Activated T-cell treated with anti-CD3 and anti-CD28 coated beads, Interleukin-2, amount 50 U/mL, for 24 hours (primary cell): Measurements from ENCODE around the gene TRIM7.
"Not testable (repeated sequence)": the region's sequence is repeated elsewhere in the genome, so short reads cannot be mapped to it uniquely, and the experiment has no call there.

ENCODE experiments used
- DNase-seq: peaks from one replicate; pipeline ENCODE4 v3.0.0-alpha.2; 2020
- H3K27ac Mint-ChIP-seq: 2 replicates; pipeline ENCODE4 v1.8.0; 2020; ENCODE audit warnings: mild to moderate bottlenecking, mixed read lengths
- H3K27me3 Mint-ChIP-seq: 2 replicates; pipeline ENCODE4 v1.8.0; 2020; ENCODE audit warnings: mixed read lengths
- H3K36me3 Mint-ChIP-seq: 2 replicates; pipeline ENCODE4 v1.8.0; 2020; ENCODE audit warnings: low read depth, mixed read lengths
- H3K4me1 Mint-ChIP-seq: 2 replicates; pipeline ENCODE4 v1.8.0; 2020; ENCODE audit warnings: low read depth, mixed read lengths
- H3K4me3 Mint-ChIP-seq: 2 replicates; pipeline ENCODE4 v1.8.0; 2020; ENCODE audit warnings: mild to moderate bottlenecking, moderate library complexity, mixed read lengths
- H3K9me3 Mint-ChIP-seq: 2 replicates; pipeline ENCODE4 v1.8.0; 2020; ENCODE audit warnings: mixed read lengths

Gene TRIM7

DNA sequence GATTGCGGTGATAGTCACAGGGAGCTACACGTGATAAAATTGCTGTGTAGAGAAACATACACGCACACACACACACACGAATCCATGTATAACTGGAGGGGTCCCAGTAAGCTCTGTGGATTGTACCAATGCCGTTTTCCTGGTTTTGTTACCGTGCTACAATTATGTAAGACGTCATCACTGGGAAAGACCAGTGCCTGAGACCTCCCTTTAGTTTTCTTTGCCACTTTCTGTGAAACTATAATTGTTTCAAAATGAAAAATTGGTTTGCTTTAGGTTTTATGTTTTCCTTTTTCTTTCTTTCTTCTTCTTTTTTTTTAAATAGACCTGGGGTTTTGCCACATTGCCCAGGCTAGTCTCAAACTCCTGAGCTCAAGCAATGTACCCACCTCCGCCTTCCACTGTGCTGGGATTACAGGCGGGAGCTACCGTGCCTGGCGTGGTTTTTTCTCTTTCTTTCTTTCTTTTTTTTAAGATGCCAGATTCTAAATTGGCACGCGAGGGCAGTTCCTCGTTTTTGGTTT is 36.3 kb downstream of the TRIM7 start:
- Mint-ChIP-seq H3K4me1 (peaks cover 74% of the 10 kb centered on the region), H3K27me3 (peaks cover 88% of the 10 kb centered on the region), H3K4me3 (no peak overlapping the region), H3K36me3 (no peaks in the 10 kb centered on the region), H3K27ac (peak overlapping the region; percentile 90), H3K9me3 (peaks cover 2% of the 10 kb centered on the region)
- no peak for DNase-seq

DNA sequence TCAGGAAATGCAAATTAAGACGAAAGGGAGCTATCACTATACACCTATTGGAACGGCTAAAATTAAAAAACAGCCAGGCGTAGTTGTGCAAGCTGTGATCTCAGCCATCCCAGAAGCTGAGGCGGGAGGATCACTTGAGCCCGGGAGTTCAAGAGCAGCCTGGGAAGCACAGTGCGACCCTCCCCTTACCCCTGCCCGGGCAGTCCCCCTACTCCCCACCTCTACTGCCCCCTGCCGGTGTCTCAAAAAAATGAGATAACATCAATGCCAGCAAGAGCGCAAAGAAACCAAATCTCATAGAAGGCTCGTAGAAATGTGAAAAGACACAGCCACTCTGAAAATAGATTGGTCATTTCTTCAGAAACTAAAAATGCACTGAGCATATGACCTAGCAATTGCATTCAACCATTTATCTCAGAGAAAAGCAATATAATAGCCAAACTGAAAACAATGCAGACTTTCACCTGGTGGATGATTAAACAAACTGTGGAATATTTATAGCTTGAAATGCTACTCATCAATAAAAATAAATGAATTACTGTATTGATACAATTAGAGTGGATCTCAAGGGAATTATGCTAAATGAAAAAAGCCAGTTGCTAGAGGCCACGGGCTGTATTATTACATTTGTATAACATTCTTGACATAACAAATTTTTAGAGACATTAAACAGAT is 37.0 kb downstream of the TRIM7 start:
- Mint-ChIP-seq H3K4me3 (no peak overlapping the region), H3K36me3 (no peaks in the 10 kb centered on the region), H3K9me3 (peaks cover 2% of the 10 kb centered on the region), H3K27ac (no peak overlapping the region), H3K4me1 (peaks cover 74% of the 10 kb centered on the region), H3K27me3 (peaks cover 88% of the 10 kb centered on the region)
- no peak for DNase-seq

DNA sequence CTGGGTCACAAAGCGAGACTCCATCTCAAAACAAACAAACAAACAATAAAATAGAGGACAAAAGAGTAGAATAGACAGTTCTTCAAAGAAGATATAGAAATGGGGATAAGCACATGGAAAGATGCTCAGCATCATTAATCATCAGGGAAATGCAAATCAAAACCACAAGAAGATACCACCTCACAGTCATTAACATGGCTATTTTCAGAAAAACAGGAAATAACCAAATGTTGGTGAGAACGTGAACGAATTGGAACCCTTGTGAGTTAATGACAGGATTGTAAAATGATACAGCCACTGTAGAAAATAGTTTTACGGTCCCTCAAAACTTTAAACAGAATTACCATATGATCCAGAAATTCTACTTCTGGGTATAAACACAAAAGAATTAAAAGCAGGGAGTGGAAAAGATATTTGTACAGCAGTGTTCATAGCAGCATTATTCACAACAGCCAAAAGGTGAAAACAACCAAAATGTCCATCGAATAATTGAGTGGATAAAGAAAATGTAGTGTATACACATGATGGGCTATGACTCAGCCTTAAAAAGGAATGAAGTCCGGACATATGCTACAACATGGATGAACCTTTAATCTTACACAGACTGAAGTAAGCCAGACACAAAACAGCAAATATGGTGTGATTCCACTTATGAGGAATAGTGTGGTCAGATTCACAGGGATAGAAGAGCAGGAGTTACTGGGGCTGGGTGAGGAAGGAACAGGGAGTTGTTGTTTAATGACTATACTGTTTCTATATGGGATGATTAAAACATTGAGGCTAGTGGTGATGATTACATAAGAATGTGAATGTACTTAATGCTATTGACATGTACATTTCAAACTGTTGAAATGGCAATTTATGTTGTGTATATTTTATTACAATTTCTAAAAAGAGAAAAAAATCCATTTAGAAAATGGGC is 37.9 kb downstream of the TRIM7 start:
- Mint-ChIP-seq H3K4me1 (peaks cover 69% of the 10 kb centered on the region), H3K36me3 (no peaks in the 10 kb centered on the region), H3K27me3 (peaks cover 84% of the 10 kb centered on the region), H3K27ac (no peak overlapping the region), H3K4me3 (no peak overlapping the region), H3K9me3 (peaks cover 2% of the 10 kb centered on the region)
- no peak for DNase-seq

DNA sequence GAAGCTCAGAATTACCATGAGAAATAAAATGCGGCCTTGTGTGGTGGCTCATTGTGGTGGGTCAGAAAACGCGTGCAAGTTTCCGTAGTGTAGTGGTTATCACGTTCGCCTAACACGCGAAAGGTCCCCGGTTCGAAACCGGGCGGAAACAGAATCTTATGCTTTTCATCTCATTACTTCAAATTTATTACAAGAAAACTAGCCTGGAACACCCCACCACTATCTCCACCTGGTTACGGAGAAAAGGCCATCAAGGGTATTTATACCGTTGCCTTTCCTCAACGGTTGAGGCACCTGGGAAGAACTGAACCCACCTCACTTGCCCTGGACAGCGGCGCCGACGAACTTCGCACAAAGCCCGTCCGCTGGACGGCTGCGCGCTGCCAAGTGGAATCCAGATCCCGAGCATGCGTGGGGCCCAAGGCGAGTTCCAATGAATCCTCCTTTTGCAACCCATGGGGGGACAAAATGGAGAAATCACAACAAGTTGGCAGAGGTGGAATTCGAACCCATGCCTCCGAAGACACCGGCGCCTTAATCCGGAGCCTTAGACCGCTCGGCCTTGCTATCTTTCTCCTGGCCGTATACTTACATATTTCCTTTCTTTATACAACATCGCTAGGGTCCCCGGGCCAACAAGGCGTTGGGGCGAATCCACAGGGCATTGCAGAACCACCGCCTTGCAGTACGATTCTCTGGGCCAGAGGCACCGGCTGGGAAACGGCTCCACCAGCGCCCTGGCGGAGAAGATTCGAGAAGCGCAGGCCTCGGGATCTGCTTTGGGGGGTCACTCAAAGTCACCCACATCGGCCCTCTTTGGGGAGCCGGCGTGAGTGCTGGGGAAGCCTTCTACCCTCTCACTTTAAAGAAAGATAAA is 40.7 kb downstream of the TRIM7 start:
- Mint-ChIP-seq H3K9me3 (peaks cover 2% of the 10 kb centered on the region), H3K4me3 (peak overlapping the region; percentile 61), H3K27ac (peak overlapping the region; percentile 88), H3K4me1 (peaks cover 69% of the 10 kb centered on the region), H3K27me3 (peaks cover 59% of the 10 kb centered on the region), H3K36me3 (no peaks in the 10 kb centered on the region)
- DNase-seq: peak; percentile 53

DNA sequence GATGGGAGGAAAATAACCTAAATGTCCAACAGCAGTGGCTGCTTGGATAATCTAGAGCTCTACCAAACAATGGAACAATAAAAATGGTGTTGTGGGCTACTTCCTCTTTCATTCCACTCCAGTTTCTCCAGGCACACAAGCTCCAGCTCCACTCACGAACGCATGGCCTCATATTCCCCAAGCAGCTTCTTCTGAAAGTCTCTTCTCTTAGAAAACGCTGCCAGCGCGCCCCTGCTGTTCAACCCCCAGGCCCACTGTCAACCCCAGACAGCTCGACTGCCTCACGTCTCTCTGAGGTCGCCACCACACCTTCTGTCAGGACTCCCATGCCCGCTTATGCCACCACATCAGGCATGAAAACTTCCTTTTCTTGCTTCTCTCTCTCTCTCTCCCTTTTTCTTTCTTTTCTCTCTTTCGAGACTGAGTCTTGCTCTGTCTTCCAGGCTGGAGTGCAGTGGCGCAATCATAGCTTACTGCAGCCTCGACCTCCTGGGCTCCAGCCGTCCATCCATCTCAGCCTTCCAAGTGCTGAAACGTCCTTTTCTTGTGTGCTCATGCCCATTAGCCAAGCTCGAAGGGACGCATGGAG is 41.4 kb downstream of the TRIM7 start:
- Mint-ChIP-seq H3K27me3 (peaks cover 51% of the 10 kb centered on the region), H3K4me3 (peak overlapping the region; percentile 61)
- no peak for DNase-seq

DNA sequence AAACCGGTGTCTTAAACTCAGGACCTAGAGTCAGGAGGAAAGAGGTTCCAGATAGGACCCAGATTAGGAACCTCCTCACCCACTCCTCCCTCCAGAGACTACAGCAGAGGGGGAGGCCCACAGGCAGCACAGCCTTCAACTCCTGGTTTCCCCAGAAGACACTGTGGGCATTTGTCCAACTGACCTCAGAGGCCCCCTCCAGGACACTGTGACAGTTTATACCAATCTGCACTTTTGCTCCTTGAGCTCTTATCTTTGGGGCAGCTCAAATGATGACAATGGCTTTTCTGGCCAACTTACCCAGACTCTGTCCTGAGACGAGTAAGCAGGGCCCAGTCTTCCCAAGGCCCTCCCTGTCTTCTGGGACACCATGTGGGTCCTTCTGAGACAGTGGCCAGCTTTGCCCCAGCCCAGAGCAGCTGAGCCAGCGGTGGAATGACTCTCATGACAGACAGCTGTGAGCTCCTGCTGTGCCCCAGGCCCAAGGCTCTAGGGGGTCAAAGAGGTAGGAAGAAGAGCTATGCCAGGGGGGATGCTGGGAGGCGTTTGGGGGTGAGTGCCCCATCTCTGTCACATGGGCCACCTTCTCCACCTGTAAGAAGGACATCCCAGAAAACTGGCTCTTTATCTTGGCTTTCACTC is 43.3 kb downstream of the TRIM7 start:
- peak; percentile 45 for DNase-seq
- H3K9me3 Mint-ChIP-seq: peaks cover 2% of the 10 kb centered on the region
- H3K27ac Mint-ChIP-seq: peak overlapping the region; percentile 94
- H3K4me1 Mint-ChIP-seq: peaks cover 48% of the 10 kb centered on the region
- H3K27me3 Mint-ChIP-seq: peaks cover 32% of the 10 kb centered on the region
- H3K4me3 Mint-ChIP-seq: peak overlapping the region; percentile 69
- no peaks in the 10 kb centered on the region for H3K36me3 Mint-ChIP-seq

More for the DNA sequence above, 41.4 kb downstream of the TRIM7 start:
- peaks cover 2% of the 10 kb centered on the region for H3K9me3 Mint-ChIP-seq
- peaks cover 65% of the 10 kb centered on the region for H3K4me1 Mint-ChIP-seq
- H3K27ac Mint-ChIP-seq: peak overlapping the region; percentile 88
- no peaks in the 10 kb centered on the region for H3K36me3 Mint-ChIP-seq

DNA sequence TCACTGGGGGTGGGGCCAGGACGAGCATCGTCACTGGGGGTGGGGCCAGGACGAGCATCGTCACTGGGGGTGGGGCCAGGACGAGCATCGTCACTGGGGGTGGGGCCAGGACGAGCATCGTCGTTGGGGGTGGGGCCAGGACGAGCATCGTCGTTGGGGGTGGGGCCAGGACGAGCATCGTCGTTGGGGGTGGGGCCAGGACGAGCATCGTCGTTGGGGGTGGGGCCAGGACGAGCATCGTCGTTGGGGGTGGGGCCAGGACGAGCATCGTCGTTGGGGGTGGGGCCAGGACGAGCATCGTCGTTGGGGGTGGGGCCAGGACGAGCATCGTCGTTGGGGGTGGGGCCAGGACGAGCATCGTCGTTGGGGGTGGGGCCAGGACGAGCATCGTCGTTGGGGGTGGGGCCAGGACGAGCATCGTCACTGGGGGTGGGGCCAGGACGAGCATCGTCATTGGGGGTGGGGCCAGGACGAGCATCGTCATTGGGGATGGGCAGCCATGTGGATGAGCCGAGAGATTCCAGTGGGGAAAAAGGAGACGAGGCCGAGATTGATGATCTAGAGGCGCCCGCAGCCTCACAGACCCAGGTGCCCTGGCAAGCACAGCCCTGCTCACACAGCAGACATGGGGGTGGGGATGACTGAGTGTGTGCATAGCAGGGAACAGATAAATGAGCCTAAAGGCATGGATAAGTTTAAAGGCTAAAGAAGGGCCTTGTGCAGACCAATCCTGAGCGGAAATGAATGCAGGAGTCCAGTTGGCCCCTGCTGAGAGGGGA is 44.1 kb downstream of the TRIM7 start:
- H3K36me3 Mint-ChIP-seq, H3K9me3 Mint-ChIP-seq: not testable (repeated sequence)
- peaks cover 42% of the 10 kb centered on the region for H3K4me1 Mint-ChIP-seq
- DNase-seq: peak; percentile 82
- peak overlapping the region; percentile 94 for H3K27ac Mint-ChIP-seq
- peaks cover 25% of the 10 kb centered on the region for H3K27me3 Mint-ChIP-seq
- H3K4me3 Mint-ChIP-seq: peak overlapping the region; percentile 69

DNA sequence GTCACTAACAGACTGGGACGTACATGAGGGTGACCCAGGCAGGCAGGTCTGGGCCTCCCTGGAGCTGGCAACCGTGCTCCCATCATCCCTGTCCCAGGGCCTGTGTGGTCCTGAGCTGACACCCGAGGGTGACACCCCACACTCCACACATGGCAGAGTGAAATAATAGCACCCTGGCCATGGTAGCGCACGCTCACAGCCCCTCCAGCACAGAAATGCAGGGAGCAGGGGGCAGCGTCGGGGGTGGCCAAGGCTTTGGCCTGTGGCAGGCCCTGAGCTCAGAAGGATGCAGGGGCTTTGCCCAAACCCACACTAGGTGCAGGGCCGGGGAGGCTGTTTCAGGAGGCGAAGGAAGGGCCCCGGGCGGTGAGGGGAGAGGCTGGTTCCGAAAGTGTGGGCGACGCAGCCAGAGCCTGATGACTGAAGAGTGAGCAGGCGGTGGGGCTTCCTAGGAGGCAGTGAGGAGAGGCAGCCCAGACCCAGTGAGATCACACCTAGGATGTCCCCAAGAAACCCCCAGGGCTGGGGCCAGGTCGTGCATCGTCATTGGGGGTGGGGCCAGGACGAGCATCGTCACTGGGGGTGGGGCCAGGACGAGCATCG is 44.7 kb downstream of the TRIM7 start:
- Mint-ChIP-seq H3K27ac (peak overlapping the region; percentile 91), H3K9me3 (peaks cover under 1% of the 10 kb centered on the region), H3K36me3 (no peaks in the 10 kb centered on the region), H3K27me3 (peaks cover 18% of the 10 kb centered on the region), H3K4me1 (peaks cover 37% of the 10 kb centered on the region), H3K4me3 (peak overlapping the region; percentile 66)
- peak; percentile 83 for DNase-seq

DNA sequence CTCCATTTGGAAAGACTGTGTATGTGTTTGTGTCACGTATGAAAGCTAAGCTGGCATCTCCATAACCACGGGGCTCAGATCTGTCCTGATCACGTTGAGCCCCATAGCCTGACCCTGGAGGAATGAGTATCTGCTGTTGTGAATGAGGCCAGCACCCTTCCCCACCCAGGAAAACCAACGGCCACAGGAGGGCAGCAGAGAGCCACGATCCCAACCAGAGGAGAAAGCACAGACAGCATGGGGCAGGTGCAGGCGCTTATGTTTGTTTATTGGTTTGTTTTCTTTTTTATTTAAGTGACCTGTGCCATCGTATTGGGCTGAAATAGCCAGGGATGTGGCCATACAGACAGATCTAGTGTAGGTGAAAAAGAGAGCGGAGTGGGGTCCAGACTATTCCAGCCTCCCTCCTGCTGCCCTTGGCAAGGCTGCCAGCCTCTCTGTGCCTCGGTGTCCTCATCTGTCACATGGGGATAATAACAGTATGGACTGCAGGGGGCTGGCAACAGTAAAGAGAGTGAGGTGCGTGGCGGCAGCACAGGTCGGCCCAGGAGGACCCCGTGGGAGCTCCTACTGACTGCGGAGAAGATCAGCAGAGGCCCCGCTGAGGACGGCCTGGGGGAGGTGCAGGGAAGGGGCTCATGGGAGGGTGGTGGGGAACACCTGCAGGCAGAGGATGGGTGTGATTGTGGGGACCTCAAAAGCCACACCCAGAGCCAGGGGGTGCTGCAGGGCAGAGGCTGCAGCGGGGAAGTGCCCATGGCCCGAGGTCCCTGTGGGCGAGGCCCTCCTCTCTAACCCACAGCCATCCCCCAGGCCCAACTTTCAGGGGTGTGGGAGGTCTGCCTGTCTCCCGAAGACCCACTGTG is 45.5 kb downstream of the TRIM7 start:
- peak overlapping the region; percentile 79 for H3K27ac Mint-ChIP-seq
- H3K36me3 Mint-ChIP-seq: no peaks in the 10 kb centered on the region
- DNase-seq: peak; percentile 96
- peaks cover 36% of the 10 kb centered on the region for H3K4me1 Mint-ChIP-seq
- peaks cover 14% of the 10 kb centered on the region for H3K27me3 Mint-ChIP-seq
- H3K9me3 Mint-ChIP-seq: no peaks in the 10 kb centered on the region
- H3K4me3 Mint-ChIP-seq: peak overlapping the region; percentile 14

DNA sequence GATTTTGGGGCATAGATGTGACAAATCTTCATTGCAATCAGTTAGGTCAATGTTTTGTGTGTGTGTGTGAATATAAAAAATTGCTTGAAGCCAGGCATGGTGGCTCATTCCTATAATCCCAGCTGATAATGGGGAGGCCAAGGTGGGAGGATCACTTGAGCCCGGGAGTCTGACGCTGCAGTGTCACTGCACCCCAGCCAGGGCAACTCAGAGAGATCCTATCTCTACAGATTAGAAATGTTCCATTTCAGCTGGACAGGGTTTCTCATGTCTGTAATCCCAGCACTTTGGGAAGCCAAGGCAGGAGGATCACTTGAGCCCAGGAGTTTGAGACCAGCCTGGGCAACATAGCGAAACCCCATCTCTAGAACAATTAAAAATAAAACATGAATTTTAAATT is 46.1 kb downstream of the TRIM7 start:
- Mint-ChIP-seq H3K27ac (no peak overlapping the region), H3K4me3 (no peak overlapping the region), H3K4me1 (peaks cover 38% of the 10 kb centered on the region)

DNA sequence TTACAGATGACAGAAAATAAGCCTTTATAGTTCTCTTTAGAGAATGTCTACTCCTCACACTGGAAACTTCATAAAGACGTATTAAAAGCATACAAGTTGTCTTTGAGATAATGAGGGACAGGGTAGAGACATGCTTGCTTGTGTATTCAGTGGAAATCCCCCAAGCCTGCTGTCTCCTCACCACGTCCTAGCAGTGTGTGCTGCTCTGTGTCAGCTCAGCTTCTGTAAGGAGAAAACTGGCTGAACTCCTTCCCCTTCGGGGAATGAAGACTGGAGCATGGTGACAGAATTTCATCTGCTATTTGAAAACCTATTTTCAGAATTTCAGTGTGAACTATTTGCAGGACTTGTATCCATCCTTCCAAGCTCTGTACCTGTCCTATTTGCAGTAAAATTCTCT is 48.2 kb downstream of the TRIM7 start:
- peaks cover 24% of the 10 kb centered on the region for H3K4me1 Mint-ChIP-seq
- no peaks in the 10 kb centered on the region for H3K36me3 Mint-ChIP-seq
- H3K27ac Mint-ChIP-seq: no peak overlapping the region
- no peak for DNase-seq
- no peak overlapping the region for H3K4me3 Mint-ChIP-seq
- H3K27me3 Mint-ChIP-seq: peaks cover 8% of the 10 kb centered on the region
- H3K9me3 Mint-ChIP-seq: no peaks in the 10 kb centered on the region

More for the DNA sequence above, 46.1 kb downstream of the TRIM7 start:
- Mint-ChIP-seq H3K27me3 (peaks cover 13% of the 10 kb centered on the region), H3K9me3 (no peaks in the 10 kb centered on the region), H3K36me3 (no peaks in the 10 kb centered on the region)
- no peak for DNase-seq

DNA sequence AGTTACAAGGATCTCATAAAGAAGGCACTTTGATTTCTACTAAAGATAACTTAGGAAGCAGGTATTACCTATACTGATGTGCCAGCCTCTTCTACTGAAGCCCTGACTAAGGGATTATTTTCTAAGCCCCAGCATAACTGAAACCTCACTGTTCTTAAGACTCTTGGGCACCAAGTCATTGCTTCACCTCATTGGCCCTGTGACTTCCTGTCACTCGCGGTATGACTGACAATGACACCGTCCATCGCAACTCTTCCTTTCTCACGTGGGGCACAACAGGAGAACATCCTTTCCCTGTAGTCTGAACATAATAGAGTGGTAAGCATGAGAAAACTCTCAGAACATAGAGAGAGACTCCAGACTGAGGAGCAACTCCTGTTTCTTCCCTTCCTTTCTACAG is 51.2 kb downstream of the TRIM7 start:
- Mint-ChIP-seq H3K9me3 (no peaks in the 10 kb centered on the region), H3K27ac (no peak overlapping the region), H3K27me3 (peaks cover 33% of the 10 kb centered on the region), H3K4me1 (peaks cover 4% of the 10 kb centered on the region), H3K36me3 (no peaks in the 10 kb centered on the region), H3K4me3 (no peak overlapping the region)
- no peak for DNase-seq
